Measurements from ENCODE around the gene TRIP12.
"Not testable (repeated sequence)": the region's sequence is repeated elsewhere in the genome, so short reads cannot be mapped to it uniquely, and the experiment has no call there.

Gene TRIP12

DNA sequence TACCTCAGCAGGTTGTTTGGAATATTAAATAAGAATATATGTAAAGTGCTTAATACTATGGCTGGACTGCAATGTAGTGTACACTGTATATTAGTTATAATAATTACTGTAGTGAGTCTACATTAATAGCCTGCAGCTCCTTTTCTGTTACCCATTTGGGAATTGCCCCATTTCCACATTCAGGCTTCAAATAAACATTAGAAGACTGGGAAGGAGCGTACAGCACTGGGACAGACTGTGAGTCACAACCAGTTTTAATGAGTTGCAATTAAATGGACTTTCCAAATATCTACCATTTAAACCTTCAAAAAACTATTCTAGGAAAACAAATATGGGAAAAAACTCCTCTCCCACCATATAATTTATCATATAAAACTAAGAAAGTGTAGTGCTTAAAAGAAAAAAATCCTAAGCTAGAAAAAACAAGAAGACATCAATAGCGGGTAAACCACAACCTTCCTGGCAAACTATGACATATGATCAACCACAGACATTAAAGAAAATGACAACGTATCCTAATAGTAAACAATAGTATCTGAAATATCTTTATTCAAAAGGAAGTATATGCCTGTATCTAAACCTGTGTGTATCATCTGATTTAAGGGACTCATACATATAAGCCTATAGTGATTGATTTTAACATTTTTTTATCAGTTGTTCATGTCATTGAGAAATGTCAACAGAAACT is 86.1 kb downstream of the TRIP12 start:
- TF ChIP-seq ZC3H10 (CRISPR knock-in tag; IDR thresholded peaks at IDR 0.05) (no peak), CREB5 (CRISPR knock-in tag; IDR thresholded peaks at IDR 0.05; ENCODE audit: low read depth) (no peak), PATZ1 (CRISPR knock-in tag; IDR thresholded peaks at IDR 0.05; ENCODE audit: borderline replicate concordance) (no peak), SNAI2 (CRISPR knock-in tag; IDR thresholded peaks at IDR 0.05) (no peak), ZFP30 (CRISPR knock-in tag; IDR thresholded peaks at IDR 0.05) (no peak), POU6F1 (CRISPR knock-in tag; IDR thresholded peaks at IDR 0.05; ENCODE audit: borderline replicate concordance, low read depth) (no peak), BACH2 (CRISPR knock-in tag; IDR thresholded peaks at IDR 0.05; ENCODE audit: borderline replicate concordance) (no peak), TCF4 (CRISPR knock-in tag; IDR thresholded peaks at IDR 0.05; ENCODE audit: borderline replicate concordance) (no peak), ESRRG (CRISPR knock-in tag; IDR thresholded peaks at IDR 0.05) (no peak), ARNTL (CRISPR knock-in tag; IDR thresholded peaks at IDR 0.05; ENCODE audit: borderline replicate concordance, low read depth) (no peak), CSRNP3 (CRISPR knock-in tag; IDR thresholded peaks at IDR 0.05) (no peak)
- TF ChIP-seq, protein P1, sequence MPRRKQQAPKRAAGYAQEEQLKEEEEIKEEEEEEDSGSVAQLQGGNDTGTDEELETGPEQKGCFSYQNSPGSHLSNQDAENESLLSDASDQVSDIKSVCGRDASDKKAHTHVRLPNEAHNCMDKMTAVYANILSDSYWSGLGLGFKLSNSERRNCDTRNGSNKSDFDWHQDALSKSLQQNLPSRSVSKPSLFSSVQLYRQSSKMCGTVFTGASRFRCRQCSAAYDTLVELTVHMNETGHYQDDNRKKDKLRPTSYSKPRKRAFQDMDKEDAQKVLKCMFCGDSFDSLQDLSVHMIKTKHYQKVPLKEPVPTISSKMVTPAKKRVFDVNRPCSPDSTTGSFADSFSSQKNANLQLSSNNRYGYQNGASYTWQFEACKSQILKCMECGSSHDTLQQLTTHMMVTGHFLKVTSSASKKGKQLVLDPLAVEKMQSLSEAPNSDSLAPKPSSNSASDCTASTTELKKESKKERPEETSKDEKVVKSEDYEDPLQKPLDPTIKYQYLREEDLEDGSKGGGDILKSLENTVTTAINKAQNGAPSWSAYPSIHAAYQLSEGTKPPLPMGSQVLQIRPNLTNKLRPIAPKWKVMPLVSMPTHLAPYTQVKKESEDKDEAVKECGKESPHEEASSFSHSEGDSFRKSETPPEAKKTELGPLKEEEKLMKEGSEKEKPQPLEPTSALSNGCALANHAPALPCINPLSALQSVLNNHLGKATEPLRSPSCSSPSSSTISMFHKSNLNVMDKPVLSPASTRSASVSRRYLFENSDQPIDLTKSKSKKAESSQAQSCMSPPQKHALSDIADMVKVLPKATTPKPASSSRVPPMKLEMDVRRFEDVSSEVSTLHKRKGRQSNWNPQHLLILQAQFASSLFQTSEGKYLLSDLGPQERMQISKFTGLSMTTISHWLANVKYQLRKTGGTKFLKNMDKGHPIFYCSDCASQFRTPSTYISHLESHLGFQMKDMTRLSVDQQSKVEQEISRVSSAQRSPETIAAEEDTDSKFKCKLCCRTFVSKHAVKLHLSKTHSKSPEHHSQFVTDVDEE (CRISPR knock-in tag; IDR thresholded peaks at IDR 0.05): no peak
- no peak for ATAC-seq

- ATAC-seq: not testable (repeated sequence)
Measured at GRCh38 chr2:229834368-229834767, 87.4 kb downstream of the TRIP12 start.

DNA sequence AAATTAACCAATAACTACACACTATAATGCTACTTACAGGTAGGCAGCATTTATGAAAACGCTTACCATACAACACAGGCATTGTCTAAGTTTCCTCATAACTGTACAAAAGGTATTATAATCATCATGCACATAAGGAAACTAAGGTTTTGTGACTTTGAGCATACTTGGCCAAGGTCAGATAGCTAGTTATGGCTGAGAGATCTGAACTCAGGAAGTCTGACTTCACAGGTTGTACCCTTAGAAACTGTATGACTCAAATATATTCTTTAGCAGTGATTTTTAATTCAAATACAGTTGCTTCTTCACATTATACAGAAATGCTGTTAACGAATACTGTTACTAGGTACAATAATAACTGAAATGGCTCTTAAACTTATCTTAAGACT is 89.3 kb downstream of the TRIP12 start:
- no peak for ATAC-seq
- TF ChIP-seq, protein P1 (CRISPR knock-in tag; IDR thresholded peaks at IDR 0.05): no peak
- TF ChIP-seq PPARA (CRISPR knock-in tag; IDR thresholded peaks at IDR 0.05; ENCODE audit: borderline replicate concordance): no peak
- no peak for TF ChIP-seq ZNF8 (CRISPR knock-in tag; IDR thresholded peaks at IDR 0.05)
- no peak for TF ChIP-seq SNAI2 (CRISPR knock-in tag; IDR thresholded peaks at IDR 0.05)
- no peak for TF ChIP-seq CSDC2 (CRISPR knock-in tag; IDR thresholded peaks at IDR 0.05)
- no peak for TF ChIP-seq ZNF565 (CRISPR knock-in tag; conservative IDR thresholded peaks at IDR 0.05; ENCODE audit: low read depth)
- no peak for TF ChIP-seq BACH2 (CRISPR knock-in tag; IDR thresholded peaks at IDR 0.05; ENCODE audit: borderline replicate concordance)
- no peak for TF ChIP-seq PATZ1 (CRISPR knock-in tag; IDR thresholded peaks at IDR 0.05; ENCODE audit: borderline replicate concordance)
- no peak for TF ChIP-seq TCF4 (CRISPR knock-in tag; IDR thresholded peaks at IDR 0.05; ENCODE audit: borderline replicate concordance)
- no peak for TF ChIP-seq GLIS3 (CRISPR knock-in tag; IDR thresholded peaks at IDR 0.05)
- TF ChIP-seq ARNTL (CRISPR knock-in tag; IDR thresholded peaks at IDR 0.05; ENCODE audit: borderline replicate concordance, low read depth): no peak
- no peak for TF ChIP-seq ZFP30 (CRISPR knock-in tag; IDR thresholded peaks at IDR 0.05)
- TF ChIP-seq CSRNP3 (CRISPR knock-in tag; IDR thresholded peaks at IDR 0.05): no peak
- TF ChIP-seq ESRRG (CRISPR knock-in tag; IDR thresholded peaks at IDR 0.05): no peak
- TF ChIP-seq ZNF70 (CRISPR knock-in tag; IDR thresholded peaks at IDR 0.05): no peak
- TF ChIP-seq OSR1 (CRISPR knock-in tag; IDR thresholded peaks at IDR 0.05): no peak

Data from SK-N-SH treated with all-trans-retinoic acid at 6 μM for 48 hours (cell line).